ENCODE data around the gene LIMK1. TPM values are rescaled to one million over a fixed set of nuclear protein-coding genes. Genes with fewer than 3 reads are reported as not detected.

The LIMK1 gene
- total RNA-seq, result 10 to 100 TPM; 11.1 to 16.5 TPM

- H3K4me1 ChIP-seq, result peaks cover 4% of the 10 kb centered on the region
- H3K27ac ChIP-seq, result peak within 1 kb of the TSS; percentile 12
- intact Hi-C loops (cut with DNase I), result no loop called here
Observed at GRCh38 chr7:74083117-74083876, at the start of gene LIMK1. LIMK1 (plus strand) TSS chr7:74083804; CDS start chr7:74083991, 187 bp downstream.

GRCh38 chr7:74037609-74038008, 46.0 kb upstream of the LIMK1 start:
- TF ChIP-seq CTCF (IDR thresholded peaks at IDR 0.05), result no peak
- H3K4me3 ChIP-seq, result no peak overlapping the region
- no peak for DNase-seq
- no peaks in the 10 kb centered on the region for H3K27me3 ChIP-seq
- no peaks in the 10 kb centered on the region for H3K36me3 ChIP-seq
- no peak overlapping the region for H3K9ac ChIP-seq (ENCODE audit: low read depth in 2 of 2, low read length in 2 of 2)
- H3K27ac ChIP-seq, result no peak overlapping the region
- H3K9me3 ChIP-seq, result no peaks in the 10 kb centered on the region
- no peaks in the 10 kb centered on the region for H3K4me1 ChIP-seq
- intact Hi-C loops (cut with DNase I), result no loop called here

More at GRCh38 chr7:74083117-74083876, at the start of gene LIMK1:
- DNase-seq, result peak; percentile 79
- no peaks in the 10 kb centered on the region for H3K36me3 ChIP-seq
- H3K9me3 ChIP-seq, result no peaks in the 10 kb centered on the region
- H3K27me3 ChIP-seq, result no peaks in the 10 kb centered on the region
- TF ChIP-seq CTCF (IDR thresholded peaks at IDR 0.05), result no peak
- peak within 1 kb of the TSS; percentile 66 to 70 for H3K9ac ChIP-seq (ENCODE audit: low read depth in 2 of 2, low read length in 2 of 2)
- peak within 1 kb of the TSS; percentile 74 for H3K4me3 ChIP-seq

GRCh38 chr7:74038194-74038961, 45.2 kb upstream of the LIMK1 start:
- no peak for DNase-seq
- H3K36me3 ChIP-seq, result no peaks in the 10 kb centered on the region
- H3K27ac ChIP-seq, result no peak overlapping the region
- H3K4me3 ChIP-seq, result no peak overlapping the region
- intact Hi-C loops (cut with DNase I), result no loop called here
- H3K4me1 ChIP-seq, result no peaks in the 10 kb centered on the region
- no peak for TF ChIP-seq CTCF (IDR thresholded peaks at IDR 0.05)
- no peaks in the 10 kb centered on the region for H3K9me3 ChIP-seq
- H3K9ac ChIP-seq (ENCODE audit: low read depth in 2 of 2, low read length in 2 of 2), result peak overlapping the region in 1 of 2 donors; percentile 15
- no peaks in the 10 kb centered on the region for H3K27me3 ChIP-seq

GRCh38 chr7:74039337-74039736, 44.3 kb upstream of the LIMK1 start:
- Histone ChIP-seq H3K9me3 (no peaks in the 10 kb centered on the region), H3K27ac (no peak overlapping the region), H3K27me3 (no peaks in the 10 kb centered on the region), H3K9ac (ENCODE audit: low read depth in 2 of 2, low read length in 2 of 2) (no peak overlapping the region), H3K4me3 (no peak overlapping the region), H3K4me1 (no peaks in the 10 kb centered on the region), H3K36me3 (no peaks in the 10 kb centered on the region)
- intact Hi-C loops (cut with DNase I), result no loop called here
- no peak for DNase-seq
- no peak for TF ChIP-seq CTCF (IDR thresholded peaks at IDR 0.05)

GRCh38 chr7:74040101-74040790, 43.4 kb upstream of the LIMK1 start:
- Histone ChIP-seq H3K36me3 (no peaks in the 10 kb centered on the region), H3K27ac (no peak overlapping the region), H3K9ac (ENCODE audit: low read depth in 2 of 2, low read length in 2 of 2) (peak overlapping the region in 1 of 2 donors; percentile 24), H3K4me3 (no peak overlapping the region), H3K27me3 (no peaks in the 10 kb centered on the region), H3K4me1 (no peaks in the 10 kb centered on the region), H3K9me3 (no peaks in the 10 kb centered on the region)
- no peak for DNase-seq
- TF ChIP-seq CTCF (IDR thresholded peaks at IDR 0.05), result no peak
- intact Hi-C loops (cut with DNase I), result no loop called here

Measured in colonic mucosa (tissue), 4 donors.